ENCODE data around the gene TSHZ1.

Gene TSHZ1

GRCh38 chr18:75227535-75228296, 17.1 kb downstream of the TSHZ1 start:
- WGBS (ENCODE audit: insufficient coverage) = 43% methylated on average over 7 of the region's 11 CpGs
- DNase-seq = no peak
- H3K9me3 ChIP-seq (ENCODE audit: control extremely low read depth in 1 of 5, control insufficient read depth in 4 of 5, insufficient read depth in 2 of 5, low read depth in 1 of 5, low read length in 4 of 5) = peaks cover 0 to 3% (median 0%) of the 10 kb centered on the region in 5 experiments
- POLR2A ChIA-PET = no interaction called here
- H3K36me3 ChIP-seq (ENCODE audit: control insufficient read depth in 4 of 4, insufficient read depth in 4 of 4, low read length in 3 of 4) = peaks cover 0 to 6% (median 1%) of the 10 kb centered on the region in 4 experiments
- H3K27me3 ChIP-seq (replicated peaks in 2 of 5; ENCODE audit: control insufficient read depth in 4 of 5, insufficient read depth in 5 of 5, low read length in 4 of 5) = no peaks in the 10 kb centered on the region
- CTCF ChIA-PET = interaction anchor here (2.0 kb wide), 1 partner anchor 16 kb away, joined by 7 read pairs; no protein-coding TSS in a partner anchor
- no peak overlapping the region for H3K27ac ChIP-seq (ENCODE audit: insufficient read depth in 1 of 2, low read depth in 1 of 2, low read length in 2 of 2, poor library complexity in 1 of 2, severe bottlenecking in 2 of 2)
- H3K4me1 ChIP-seq (ENCODE audit: control extremely low read depth in 1 of 4, control insufficient read depth in 4 of 4, insufficient read depth in 4 of 4, low read length in 3 of 4) = peaks cover 8 to 45% (median 33%) of the 10 kb centered on the region in 4 experiments
- peak overlapping the region in 3 of 7 experiments; percentile 11 to 66 (median 42) for H3K4me3 ChIP-seq (ENCODE audit: control insufficient read depth in 1 of 7, extremely low read depth in 1 of 7, insufficient read depth in 4 of 7, low read depth in 2 of 7, low read length in 6 of 7)

- ChIA-PET CTCF (interaction anchor here (1.4 to 2.0 kb wide), 2 partner anchors 14 to 18 kb away, joined by 3 to 7 read pairs; partner anchors contain the start of gene TSHZ1), POLR2A (no interaction called here)
- Histone ChIP-seq H3K4me3 (ENCODE audit: control insufficient read depth in 1 of 7, extremely low read depth in 1 of 7, insufficient read depth in 4 of 7, low read depth in 2 of 7, low read length in 6 of 7) (no peak overlapping the region), H3K27me3 (replicated peaks in 2 of 5; ENCODE audit: control insufficient read depth in 4 of 5, insufficient read depth in 5 of 5, low read length in 4 of 5) (no peaks in the 10 kb centered on the region), H3K27ac (ENCODE audit: insufficient read depth in 1 of 2, low read depth in 1 of 2, low read length in 2 of 2, poor library complexity in 1 of 2, severe bottlenecking in 2 of 2) (no peak overlapping the region), H3K36me3 (ENCODE audit: control insufficient read depth in 4 of 4, insufficient read depth in 4 of 4, low read length in 3 of 4) (peaks cover 0 to 6% (median 1%) of the 10 kb centered on the region in 4 experiments), H3K4me1 (ENCODE audit: control extremely low read depth in 1 of 4, control insufficient read depth in 4 of 4, insufficient read depth in 4 of 4, low read length in 3 of 4) (peaks cover 8 to 35% (median 26%) of the 10 kb centered on the region in 4 experiments), H3K9me3 (ENCODE audit: control extremely low read depth in 1 of 5, control insufficient read depth in 4 of 5, insufficient read depth in 2 of 5, low read depth in 1 of 5, low read length in 4 of 5) (peaks cover 0 to 3% (median 0%) of the 10 kb centered on the region in 5 experiments)
- 97% methylated on average over 5 of the region's 9 CpGs for WGBS (ENCODE audit: insufficient coverage)
- DNase-seq = no peak
These were observed 18.4 kb downstream of the TSHZ1 start for GRCh38 chr18:75228967-75229366.

DNA sequence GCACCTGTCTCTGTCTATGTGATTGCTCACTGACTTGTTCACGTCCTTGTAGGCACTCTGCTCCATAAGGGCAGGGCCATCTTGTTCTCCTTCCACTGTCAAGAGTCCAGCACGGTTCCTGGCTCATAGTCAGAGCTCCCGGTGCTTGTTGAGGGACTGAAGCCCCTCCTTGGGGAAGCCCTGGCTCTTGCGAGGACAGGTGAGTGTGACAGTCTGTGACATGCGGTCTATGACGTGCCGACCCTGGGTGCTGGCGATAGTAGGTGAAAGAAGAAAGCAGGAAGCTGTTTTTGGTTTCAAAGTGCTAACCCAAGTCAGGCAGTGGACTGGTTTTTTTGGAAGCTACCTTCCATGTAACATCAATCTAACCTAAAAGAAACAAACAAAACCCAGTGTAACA, 18.8 kb downstream of the TSHZ1 start:
- Histone ChIP-seq H3K9me3 (ENCODE audit: control extremely low read depth in 1 of 5, control insufficient read depth in 4 of 5, insufficient read depth in 2 of 5, low read depth in 1 of 5, low read length in 4 of 5) (peaks cover 0 to 3% (median 0%) of the 10 kb centered on the region in 5 experiments), H3K27ac (ENCODE audit: insufficient read depth in 1 of 2, low read depth in 1 of 2, low read length in 2 of 2, poor library complexity in 1 of 2, severe bottlenecking in 2 of 2) (no peak overlapping the region), H3K36me3 (ENCODE audit: control insufficient read depth in 4 of 4, insufficient read depth in 4 of 4, low read length in 3 of 4) (peaks cover 0 to 6% (median 1%) of the 10 kb centered on the region in 4 experiments), H3K4me3 (ENCODE audit: control insufficient read depth in 1 of 7, extremely low read depth in 1 of 7, insufficient read depth in 4 of 7, low read depth in 2 of 7, low read length in 6 of 7) (no peak overlapping the region), H3K4me1 (ENCODE audit: control extremely low read depth in 1 of 4, control insufficient read depth in 4 of 4, insufficient read depth in 4 of 4, low read length in 3 of 4) (peaks cover 8 to 32% (median 26%) of the 10 kb centered on the region in 4 experiments), H3K27me3 (replicated peaks in 2 of 5; ENCODE audit: control insufficient read depth in 4 of 5, insufficient read depth in 5 of 5, low read length in 4 of 5) (no peaks in the 10 kb centered on the region)
- 90% methylated on average over 3 of the region's 8 CpGs for WGBS (ENCODE audit: insufficient coverage)
- ChIA-PET CTCF (interaction anchor here (1.3 to 2.0 kb wide), 3 partner anchors 14 to 19 kb away, joined by 3 to 7 read pairs (median 4); partner anchors contain the start of gene TSHZ1), POLR2A (no interaction called here)
- no peak for DNase-seq

DNA sequence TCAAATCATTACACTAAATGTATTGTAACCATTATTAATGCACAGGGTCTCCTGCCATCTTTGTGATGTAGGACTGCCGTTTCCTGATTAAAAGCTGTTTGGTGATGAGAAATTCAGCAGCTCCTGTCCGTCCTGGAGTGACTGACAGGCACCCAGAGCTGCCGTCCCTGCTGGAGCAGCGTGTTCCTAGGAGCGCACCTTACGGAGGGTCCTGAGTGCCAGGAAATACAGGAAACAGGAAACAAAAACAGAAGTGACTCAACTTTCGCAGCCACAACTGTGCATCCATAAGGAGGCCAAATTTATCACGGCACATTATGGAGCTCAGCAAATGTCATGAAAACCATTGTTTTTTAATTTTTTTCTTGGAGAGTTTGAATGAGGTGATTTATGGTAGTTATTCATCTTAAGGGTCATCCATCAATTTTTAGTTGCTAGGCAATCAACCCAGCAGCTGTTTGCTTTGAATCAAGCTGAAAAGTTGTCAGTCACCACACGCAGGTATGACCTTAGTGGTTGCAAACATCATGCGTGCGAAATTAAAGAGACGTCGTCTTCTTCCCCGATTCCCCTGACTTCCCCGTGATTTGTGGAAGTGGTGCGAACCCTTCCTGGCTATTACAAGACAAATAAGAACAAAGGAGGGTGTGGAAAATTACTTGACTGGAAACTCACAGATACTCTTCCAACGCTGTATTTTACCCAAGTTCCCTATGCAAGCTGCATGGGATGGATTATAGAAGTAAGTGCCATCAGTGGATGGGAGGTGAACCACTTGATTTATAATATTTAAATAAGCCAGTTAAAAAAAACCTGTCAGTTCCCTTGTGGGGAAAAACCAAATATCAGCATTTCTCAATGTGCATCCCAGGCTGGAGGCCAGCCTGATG, 19.8 kb downstream of the TSHZ1 start:
- DNase-seq = no peak
- ChIA-PET CTCF (interaction anchor here (1.0 to 1.5 kb wide), 4 partner anchors 11 to 20 kb away, joined by 3 to 4 read pairs (median 3); partner anchors contain the start of gene TSHZ1), POLR2A (no interaction called here)
- Histone ChIP-seq H3K4me1 (ENCODE audit: control extremely low read depth in 1 of 4, control insufficient read depth in 4 of 4, insufficient read depth in 4 of 4, low read length in 3 of 4) (peaks cover 8 to 30% (median 24%) of the 10 kb centered on the region in 4 experiments), H3K36me3 (ENCODE audit: control insufficient read depth in 4 of 4, insufficient read depth in 4 of 4, low read length in 3 of 4) (peaks cover 0 to 6% (median 1%) of the 10 kb centered on the region in 4 experiments), H3K9me3 (ENCODE audit: control extremely low read depth in 1 of 5, control insufficient read depth in 4 of 5, insufficient read depth in 2 of 5, low read depth in 1 of 5, low read length in 4 of 5) (peaks cover 0 to 3% (median 0%) of the 10 kb centered on the region in 5 experiments), H3K4me3 (ENCODE audit: control insufficient read depth in 1 of 7, extremely low read depth in 1 of 7, insufficient read depth in 4 of 7, low read depth in 2 of 7, low read length in 6 of 7) (no peak overlapping the region), H3K27ac (ENCODE audit: insufficient read depth in 1 of 2, low read depth in 1 of 2, low read length in 2 of 2, poor library complexity in 1 of 2, severe bottlenecking in 2 of 2) (no peak overlapping the region), H3K27me3 (replicated peaks in 2 of 5; ENCODE audit: control insufficient read depth in 4 of 5, insufficient read depth in 5 of 5, low read length in 4 of 5) (no peaks in the 10 kb centered on the region)
- WGBS (ENCODE audit: insufficient coverage) = 91% methylated on average over 13 of the region's 17 CpGs

DNA sequence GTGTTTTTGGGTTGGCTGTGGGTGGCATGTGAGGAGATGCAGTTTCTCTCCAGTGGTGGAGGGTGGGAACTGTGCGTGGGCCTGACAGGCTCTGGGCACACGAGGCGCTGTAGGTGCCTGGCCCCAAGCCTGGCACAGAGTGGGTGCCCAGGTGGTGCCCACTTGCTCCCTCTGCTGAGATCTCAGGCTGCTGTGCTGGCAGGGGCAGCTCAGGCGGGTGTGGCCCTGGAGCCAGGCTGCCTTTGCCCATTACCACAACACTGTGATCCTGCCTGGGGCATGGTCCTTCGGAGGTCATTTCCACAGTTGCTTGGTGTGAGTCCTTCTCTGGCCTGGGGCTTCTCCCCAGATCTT, 20.4 kb downstream of the TSHZ1 start:
- peaks cover 0 to 3% (median 0%) of the 10 kb centered on the region in 5 experiments for H3K9me3 ChIP-seq (ENCODE audit: control extremely low read depth in 1 of 5, control insufficient read depth in 4 of 5, insufficient read depth in 2 of 5, low read depth in 1 of 5, low read length in 4 of 5)
- peaks cover 0 to 9% (median 3%) of the 10 kb centered on the region in 4 experiments for H3K36me3 ChIP-seq (ENCODE audit: control insufficient read depth in 4 of 4, insufficient read depth in 4 of 4, low read length in 3 of 4)
- WGBS (ENCODE audit: insufficient coverage) = 100% methylated on average over 4 of the region's 5 CpGs
- peak in 1 of 3 donors; percentile 32 for DNase-seq
- H3K4me1 ChIP-seq (ENCODE audit: control extremely low read depth in 1 of 4, control insufficient read depth in 4 of 4, insufficient read depth in 4 of 4, low read length in 3 of 4) = peaks cover 8 to 29% (median 24%) of the 10 kb centered on the region in 4 experiments
- ChIA-PET POLR2A (no interaction called here), CTCF (interaction anchor here (1.0 to 1.5 kb wide), 3 partner anchors 10 to 13 kb away, joined by 3 read pairs; no protein-coding TSS in a partner anchor)
- no peak overlapping the region for H3K27ac ChIP-seq (ENCODE audit: insufficient read depth in 1 of 2, low read depth in 1 of 2, low read length in 2 of 2, poor library complexity in 1 of 2, severe bottlenecking in 2 of 2)
- H3K4me3 ChIP-seq (ENCODE audit: control insufficient read depth in 1 of 7, extremely low read depth in 1 of 7, insufficient read depth in 4 of 7, low read depth in 2 of 7, low read length in 6 of 7) = no peak overlapping the region
- H3K27me3 ChIP-seq (replicated peaks in 2 of 5; ENCODE audit: control insufficient read depth in 4 of 5, insufficient read depth in 5 of 5, low read length in 4 of 5) = no peaks in the 10 kb centered on the region

DNA sequence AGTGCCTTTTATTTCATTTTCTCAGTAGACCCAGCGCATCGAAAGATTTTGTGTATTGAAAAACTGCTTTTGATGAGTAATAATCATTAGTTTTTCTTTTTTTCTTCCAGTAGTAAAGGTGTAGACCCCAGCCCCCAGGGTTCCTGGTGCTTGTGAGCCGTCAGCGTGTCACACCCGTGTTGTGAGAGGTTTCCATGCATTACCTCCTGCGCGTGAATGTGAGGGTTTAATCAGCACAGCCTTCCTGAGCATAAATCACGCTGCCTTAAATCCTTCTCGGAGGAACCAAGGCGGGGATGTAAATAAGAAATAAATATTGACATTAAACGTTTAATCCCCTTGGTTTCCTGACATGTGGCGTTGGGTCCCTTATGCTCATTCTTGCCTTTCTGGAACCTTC, 24.3 kb downstream of the TSHZ1 start:
- no peak for DNase-seq
- H3K27ac ChIP-seq (ENCODE audit: insufficient read depth in 1 of 2, low read depth in 1 of 2, low read length in 2 of 2, poor library complexity in 1 of 2, severe bottlenecking in 2 of 2) = no peak overlapping the region
- no peaks in the 10 kb centered on the region for H3K27me3 ChIP-seq (replicated peaks in 2 of 5; ENCODE audit: control insufficient read depth in 4 of 5, insufficient read depth in 5 of 5, low read length in 4 of 5)
- ChIA-PET POLR2A (no interaction called here), CTCF (interaction anchor here (1.3 kb wide), 1 partner anchor 9 kb away, joined by 3 read pairs; no protein-coding TSS in a partner anchor)
- H3K9me3 ChIP-seq (ENCODE audit: control extremely low read depth in 1 of 5, control insufficient read depth in 4 of 5, insufficient read depth in 2 of 5, low read depth in 1 of 5, low read length in 4 of 5) = no peaks in the 10 kb centered on the region
- H3K36me3 ChIP-seq (ENCODE audit: control insufficient read depth in 4 of 4, insufficient read depth in 4 of 4, low read length in 3 of 4) = peaks cover 0 to 5% (median 3%) of the 10 kb centered on the region in 4 experiments
- WGBS (ENCODE audit: insufficient coverage) = 97% methylated on average over 5 of the region's 12 CpGs
- H3K4me1 ChIP-seq (ENCODE audit: control extremely low read depth in 1 of 4, control insufficient read depth in 4 of 4, insufficient read depth in 4 of 4, low read length in 3 of 4) = peaks cover 0 to 7% (median 4%) of the 10 kb centered on the region in 4 experiments
- H3K4me3 ChIP-seq (ENCODE audit: control insufficient read depth in 1 of 7, extremely low read depth in 1 of 7, insufficient read depth in 4 of 7, low read depth in 2 of 7, low read length in 6 of 7) = no peak overlapping the region

Measured in common myeloid progenitor, CD34-positive (primary cell).